ENCODE measurements around the gene ZGLP1.

The ZGLP1 gene

DNA sequence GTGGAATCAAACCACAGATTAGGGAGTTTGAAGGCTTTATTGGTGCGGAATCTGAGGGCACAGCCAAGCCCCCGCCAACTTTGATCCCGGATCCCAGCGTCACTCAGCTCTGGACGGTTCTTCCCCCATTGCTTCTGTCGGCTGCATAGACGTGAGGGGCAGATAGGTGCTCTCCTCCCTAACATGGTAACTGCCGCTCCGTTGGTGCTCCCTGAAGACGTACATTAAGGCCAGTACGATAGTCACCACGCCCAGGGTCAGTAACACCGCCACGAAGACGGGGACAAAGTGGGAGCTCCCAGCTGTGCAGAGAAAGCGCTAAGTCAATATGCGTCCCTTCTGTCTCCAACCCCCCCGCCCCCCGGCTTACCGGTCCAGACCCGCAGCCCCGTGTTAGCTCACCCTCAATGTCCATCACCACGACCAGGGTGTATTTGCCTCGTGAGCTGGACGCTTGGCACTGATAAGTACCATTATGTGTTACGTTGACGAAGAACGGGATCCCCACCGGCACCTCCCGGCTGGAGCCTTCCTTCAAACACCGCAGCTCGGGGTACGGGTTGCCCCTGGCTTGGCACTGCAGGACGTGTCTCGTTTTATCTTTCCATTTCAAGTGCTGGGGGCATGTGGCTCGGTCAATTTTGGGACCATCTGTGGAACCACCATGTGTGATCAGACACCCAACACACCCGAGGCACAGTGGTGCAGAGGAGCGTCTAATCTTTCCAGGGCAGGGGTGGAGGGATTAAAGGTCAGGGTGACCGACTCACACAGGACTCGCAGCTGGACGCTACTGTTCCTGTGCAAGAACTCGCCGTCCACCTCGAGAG, 24.4 kb upstream of the ZGLP1 start:
- Histone ChIP-seq H3K9me3 (ENCODE audit: insufficient read depth, low read length, severe bottlenecking) (no peaks in the 10 kb centered on the region), H3K27me3 (ENCODE audit: insufficient read depth, low read length, poor library complexity) (no peaks in the 10 kb centered on the region), H4K20me1 (ENCODE audit: insufficient read depth, low read length) (peaks cover 36% of the 10 kb centered on the region), H3K9ac (ENCODE audit: low read depth, low read length) (peak overlapping the region; percentile 98), H2AFZ (ENCODE audit: low read depth, low read length) (peak overlapping the region; percentile 80), H3K79me2 (ENCODE audit: insufficient read depth, low read length) (peaks cover 62% of the 10 kb centered on the region), H3K4me1 (ENCODE audit: insufficient read depth, low read length) (peaks cover 37% of the 10 kb centered on the region), H3K36me3 (ENCODE audit: insufficient read depth, low read length) (peaks cover 45% of the 10 kb centered on the region), H3K27ac (ENCODE audit: low read length) (peak overlapping the region; percentile 72), H3K4me3 (ENCODE audit: low read depth in 1 of 2, low read length in 2 of 2) (peak overlapping the region; percentile 20 to 94; a peak in 3 of 4 replicates), H3K4me2 (ENCODE audit: insufficient read depth, low read length) (peak overlapping the region; percentile 68)
- DNase-seq: no peak
- TF ChIP-seq, protein P1, sequence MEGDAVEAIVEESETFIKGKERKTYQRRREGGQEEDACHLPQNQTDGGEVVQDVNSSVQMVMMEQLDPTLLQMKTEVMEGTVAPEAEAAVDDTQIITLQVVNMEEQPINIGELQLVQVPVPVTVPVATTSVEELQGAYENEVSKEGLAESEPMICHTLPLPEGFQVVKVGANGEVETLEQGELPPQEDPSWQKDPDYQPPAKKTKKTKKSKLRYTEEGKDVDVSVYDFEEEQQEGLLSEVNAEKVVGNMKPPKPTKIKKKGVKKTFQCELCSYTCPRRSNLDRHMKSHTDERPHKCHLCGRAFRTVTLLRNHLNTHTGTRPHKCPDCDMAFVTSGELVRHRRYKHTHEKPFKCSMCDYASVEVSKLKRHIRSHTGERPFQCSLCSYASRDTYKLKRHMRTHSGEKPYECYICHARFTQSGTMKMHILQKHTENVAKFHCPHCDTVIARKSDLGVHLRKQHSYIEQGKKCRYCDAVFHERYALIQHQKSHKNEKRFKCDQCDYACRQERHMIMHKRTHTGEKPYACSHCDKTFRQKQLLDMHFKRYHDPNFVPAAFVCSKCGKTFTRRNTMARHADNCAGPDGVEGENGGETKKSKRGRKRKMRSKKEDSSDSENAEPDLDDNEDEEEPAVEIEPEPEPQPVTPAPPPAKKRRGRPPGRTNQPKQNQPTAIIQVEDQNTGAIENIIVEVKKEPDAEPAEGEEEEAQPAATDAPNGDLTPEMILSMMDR (IDR thresholded peaks at IDR 0.05; ENCODE audit: borderline replicate concordance, extremely low read depth, low read length, poor library complexity, severe bottlenecking): no peak
- TF ChIP-seq EZH2 (IDR thresholded peaks at IDR 0.05; ENCODE audit: borderline replicate concordance, low read depth, low read length, severe bottlenecking): no peak
- peak; percentile 41 for ATAC-seq (ENCODE audit: insufficient read depth, low read depth)

DNA sequence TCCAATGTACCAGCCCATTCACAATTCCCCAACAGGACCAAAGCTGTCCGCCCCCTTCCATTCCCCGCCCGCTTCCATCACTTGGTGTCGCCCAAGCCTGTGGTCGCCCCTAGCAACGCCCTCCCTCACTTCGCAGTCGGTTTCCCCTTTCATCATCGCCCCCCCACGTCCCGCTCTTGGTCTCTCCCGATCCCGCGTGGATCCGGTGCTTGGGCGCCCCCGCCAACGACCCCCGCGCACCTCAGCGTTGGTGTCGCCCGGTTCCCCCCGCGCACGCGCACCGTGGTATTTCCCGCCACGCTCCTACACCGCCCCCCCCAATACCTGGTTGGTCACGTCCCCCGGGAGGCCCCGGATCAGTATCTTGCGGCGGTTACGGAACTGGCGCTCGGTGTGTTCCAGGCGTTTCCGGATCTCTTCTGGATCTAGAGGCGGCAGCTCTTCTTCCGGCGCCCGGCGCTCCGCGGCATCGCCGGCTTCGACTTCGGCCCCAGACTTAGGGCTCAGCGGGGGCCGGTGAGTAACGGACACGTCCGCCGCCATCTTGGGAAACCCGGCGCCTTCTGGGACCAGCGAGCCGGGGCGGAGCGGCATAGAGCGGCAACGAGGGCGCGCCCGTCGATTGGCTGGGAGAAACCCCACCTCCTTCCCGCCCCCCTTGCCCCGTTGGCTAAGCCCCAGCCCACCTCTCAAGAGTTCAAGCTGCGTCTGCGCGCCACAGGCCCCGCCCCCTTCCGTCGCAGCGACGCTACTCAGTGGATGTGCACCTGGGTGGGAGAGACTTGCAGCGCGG, 23.5 kb upstream of the ZGLP1 start, which contains the start of gene RAVER1:
RAVER1 (minus strand) TSS at position 565 of the 793 bp plus-strand sequence; CDS start at position 543, 22 bp downstream.
- no peak for TF ChIP-seq EZH2 (IDR thresholded peaks at IDR 0.05; ENCODE audit: borderline replicate concordance, low read depth, low read length, severe bottlenecking)
- TF ChIP-seq, protein P1 (IDR thresholded peaks at IDR 0.05; ENCODE audit: borderline replicate concordance, extremely low read depth, low read length, poor library complexity, severe bottlenecking): no peak
- Histone ChIP-seq H3K27ac (ENCODE audit: low read length) (peak within 1 kb of the TSS; percentile 99), H3K9me3 (ENCODE audit: insufficient read depth, low read length, severe bottlenecking) (no peaks in the 10 kb centered on the region), H3K27me3 (ENCODE audit: insufficient read depth, low read length, poor library complexity) (no peaks in the 10 kb centered on the region), H2AFZ (ENCODE audit: low read depth, low read length) (peak within 1 kb of the TSS; percentile 89), H3K9ac (ENCODE audit: low read depth, low read length) (peak within 1 kb of the TSS; percentile 98), H3K79me2 (ENCODE audit: insufficient read depth, low read length) (peaks cover 68% of the 10 kb centered on the region), H3K4me1 (ENCODE audit: insufficient read depth, low read length) (peaks cover 29% of the 10 kb centered on the region), H3K36me3 (ENCODE audit: insufficient read depth, low read length) (peaks cover 53% of the 10 kb centered on the region), H3K4me2 (ENCODE audit: insufficient read depth, low read length) (peak within 1 kb of the TSS; percentile 96), H4K20me1 (ENCODE audit: insufficient read depth, low read length) (peaks cover 43% of the 10 kb centered on the region), H3K4me3 (ENCODE audit: low read depth in 1 of 2, low read length in 2 of 2) (peak within 1 kb of the TSS; percentile 59 to 94)
- ATAC-seq (ENCODE audit: insufficient read depth, low read depth) (peak; percentile 91), DNase-seq (peak; percentile 99)

DNA sequence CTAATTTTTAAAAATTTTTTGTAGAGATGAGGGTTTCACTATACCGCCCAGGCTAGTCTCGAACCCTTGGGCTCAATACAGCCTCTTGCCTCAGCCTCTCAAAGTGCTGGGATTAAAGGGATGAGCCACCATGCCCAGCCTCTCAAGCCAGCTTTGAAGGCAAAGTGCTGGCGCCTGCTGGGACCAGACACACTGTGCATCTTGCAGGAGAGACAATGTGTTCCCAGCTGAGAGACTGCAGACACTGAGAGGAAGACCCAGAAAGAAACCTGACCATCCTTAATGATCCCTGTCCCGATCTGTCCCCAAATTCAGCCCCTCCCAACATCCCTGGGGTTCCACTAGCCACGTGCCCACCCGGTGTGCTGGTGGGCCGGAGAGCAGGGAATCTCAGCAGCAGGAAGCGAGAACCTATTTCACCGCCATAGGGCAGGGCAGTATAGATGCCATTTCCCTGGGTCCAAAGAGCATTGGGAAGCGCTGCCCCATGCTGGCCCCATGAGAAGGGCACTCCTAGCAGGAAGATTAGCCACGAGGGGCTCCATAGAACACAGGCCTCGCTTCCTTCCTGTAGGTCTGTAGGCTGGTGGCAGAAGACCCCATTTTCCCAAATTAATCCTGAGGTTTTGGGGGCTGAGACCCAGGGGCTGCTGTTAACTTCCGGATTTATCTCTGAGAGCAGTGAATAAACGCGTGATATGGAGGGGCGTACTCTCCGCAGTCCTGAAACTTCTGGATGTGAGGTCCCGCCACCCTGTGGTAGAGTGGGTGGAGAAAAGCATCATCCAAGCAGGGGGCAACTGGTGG, 22.7 kb upstream of the ZGLP1 start:
- DNase-seq (no peak), ATAC-seq (ENCODE audit: insufficient read depth, low read depth) (no peak; the same call in 2 of the 3 replicates)
- H3K79me2 ChIP-seq (ENCODE audit: insufficient read depth, low read length): peaks cover 76% of the 10 kb centered on the region
- no peaks in the 10 kb centered on the region for H3K9me3 ChIP-seq (ENCODE audit: insufficient read depth, low read length, severe bottlenecking)
- peak overlapping the region; percentile 98 for H3K9ac ChIP-seq (ENCODE audit: low read depth, low read length)
- H2AFZ ChIP-seq (ENCODE audit: low read depth, low read length): peak overlapping the region; percentile 89
- H4K20me1 ChIP-seq (ENCODE audit: insufficient read depth, low read length): peaks cover 51% of the 10 kb centered on the region
- TF ChIP-seq EZH2 (IDR thresholded peaks at IDR 0.05; ENCODE audit: borderline replicate concordance, low read depth, low read length, severe bottlenecking): no peak
- TF ChIP-seq, protein P1 (IDR thresholded peaks at IDR 0.05; ENCODE audit: borderline replicate concordance, extremely low read depth, low read length, poor library complexity, severe bottlenecking): peak; percentile 35
- peak overlapping the region; percentile 59 to 94 for H3K4me3 ChIP-seq (ENCODE audit: low read depth in 1 of 2, low read length in 2 of 2)
- H3K27ac ChIP-seq (ENCODE audit: low read length): peak overlapping the region; percentile 99
- peaks cover 28% of the 10 kb centered on the region for H3K4me1 ChIP-seq (ENCODE audit: insufficient read depth, low read length)
- peaks cover 61% of the 10 kb centered on the region for H3K36me3 ChIP-seq (ENCODE audit: insufficient read depth, low read length)
- no peaks in the 10 kb centered on the region for H3K27me3 ChIP-seq (ENCODE audit: insufficient read depth, low read length, poor library complexity)
- H3K4me2 ChIP-seq (ENCODE audit: insufficient read depth, low read length): peak overlapping the region; percentile 96

Data from DND-41 (cell line).